ENCODE data around the gene TFCP2.

DNA sequence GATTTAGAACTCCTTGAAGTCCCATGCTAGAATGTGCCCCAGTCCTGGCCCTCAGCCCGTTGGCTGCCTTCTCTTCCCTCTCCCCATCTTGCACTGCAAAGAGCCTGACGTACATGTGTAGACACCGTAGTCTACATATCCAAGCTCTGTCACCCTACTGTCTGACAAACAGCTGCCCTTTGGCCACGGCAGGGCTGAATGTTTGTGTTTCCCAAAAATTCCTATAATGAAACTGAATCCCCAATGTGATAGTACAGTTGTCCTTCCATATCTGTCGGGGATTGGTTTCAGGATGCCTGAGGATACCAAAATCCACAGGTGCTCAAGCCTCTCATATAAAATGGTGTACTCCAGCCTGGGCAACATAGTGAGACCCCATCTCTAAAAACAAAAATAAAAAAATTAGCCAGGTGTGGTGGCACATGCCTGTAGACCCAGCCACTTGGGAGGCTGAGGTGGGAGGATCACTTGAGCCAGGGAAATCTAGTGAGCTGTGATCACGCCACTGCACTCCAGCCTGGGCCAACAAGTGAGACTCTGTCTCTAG, 12.3 kb upstream of the TFCP2 start:
- TF ChIP-seq CTCF (IDR thresholded peaks at IDR 0.05) (no peak), POLR2A (IDR thresholded peaks at IDR 0.05) (no peak)
